ENCODE measurements around the gene PDE8A.
"Not testable (repeated sequence)": the region's sequence is repeated elsewhere in the genome, so short reads cannot be mapped to it uniquely, and the experiment has no call there.

Gene PDE8A

DNA sequence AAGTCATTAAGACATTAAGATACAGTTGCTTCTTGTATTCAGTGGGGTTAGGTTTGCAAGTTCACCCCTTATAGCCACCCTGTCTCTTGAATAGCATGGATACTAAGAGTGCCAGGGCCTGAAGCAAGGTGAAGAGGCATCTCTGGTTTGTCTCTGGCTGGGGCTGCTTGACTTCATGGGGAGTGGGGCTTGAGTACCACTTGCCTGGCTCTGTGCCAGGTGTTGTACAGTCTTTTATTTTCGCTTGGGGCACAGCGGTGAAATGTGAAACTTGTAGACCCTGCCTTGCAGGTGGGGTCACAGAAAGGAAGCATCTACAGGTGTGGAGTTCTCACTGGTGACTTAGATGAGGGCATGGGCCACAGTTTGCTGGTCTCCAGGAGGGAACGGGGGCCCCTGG is 152.1 kb downstream of the PDE8A start:
- DNase-seq (ENCODE audit: low read depth): no peak

- no peak for DNase-seq (ENCODE audit: low read depth)
Measured at GRCh38 chr15:85137489-85138168, 156.0 kb downstream of the PDE8A start.

- no peak for DNase-seq (ENCODE audit: low read depth)
Measured at GRCh38 chr15:85139391-85139790, 157.7 kb downstream of the PDE8A start.

DNA sequence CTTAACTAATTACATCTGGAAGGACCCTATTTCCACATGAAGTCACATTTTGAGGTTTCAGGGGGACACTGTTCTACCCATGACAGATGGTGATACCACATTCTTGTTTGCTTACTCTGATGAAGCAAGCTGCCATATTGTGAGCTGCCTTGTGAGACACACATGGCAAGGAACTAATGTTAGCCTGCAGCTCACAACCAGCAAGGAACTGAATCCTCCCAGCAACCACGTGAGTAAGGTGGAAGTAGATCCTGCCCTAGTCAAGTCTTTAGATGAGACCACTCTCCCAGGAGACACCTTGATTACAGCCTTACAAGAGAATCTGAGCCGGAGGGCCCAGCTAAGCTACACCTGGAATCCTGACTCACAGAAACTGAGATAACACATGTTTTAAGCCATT is 160.1 kb downstream of the PDE8A start:
- DNase-seq (ENCODE audit: low read depth): no peak

- peak; percentile 21 for DNase-seq (ENCODE audit: low read depth)
Measured at GRCh38 chr15:85142312-85142711, 160.7 kb downstream of the PDE8A start.

- DNase-seq (ENCODE audit: low read depth): no peak
Measured at GRCh38 chr15:85149465-85150129, 167.9 kb downstream of the PDE8A start.

DNA sequence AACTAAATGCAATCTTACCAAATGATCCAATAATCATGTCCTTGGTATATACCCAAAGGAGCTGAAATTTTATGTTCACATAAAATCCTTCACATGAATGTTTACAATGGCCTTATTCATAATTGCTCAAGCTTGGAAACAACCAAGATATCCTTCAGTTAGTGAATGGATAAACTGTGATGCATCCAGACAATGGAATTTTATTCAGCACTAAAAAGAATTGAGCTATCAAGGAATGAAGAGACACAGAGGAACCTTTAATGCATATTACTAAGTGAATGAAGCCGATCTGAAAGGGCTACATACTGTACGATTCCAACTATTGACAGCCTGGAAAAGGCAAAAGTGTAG is 168.4 kb downstream of the PDE8A start:
- DNase-seq (ENCODE audit: low read depth): no peak

DNA sequence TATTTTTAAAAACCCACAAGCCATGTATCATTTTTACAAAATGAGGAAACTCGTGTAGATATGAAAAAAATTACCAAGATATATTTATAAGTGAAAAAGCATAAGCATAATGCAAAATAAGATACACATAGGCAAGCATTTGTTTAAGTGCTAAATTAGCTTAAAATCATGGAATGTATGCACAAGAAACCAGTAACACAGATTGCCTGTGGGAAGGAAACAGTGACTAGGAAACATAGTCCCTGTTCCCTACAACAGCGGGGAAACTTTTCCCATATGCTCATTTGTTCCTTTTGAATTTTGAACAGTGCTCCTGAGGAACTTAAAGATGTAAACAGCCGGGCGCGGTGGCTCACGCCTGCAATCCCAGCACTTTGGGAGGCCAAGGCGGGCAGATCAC is 169.5 kb downstream of the PDE8A start:
- DNase-seq (ENCODE audit: low read depth): no peak

DNA sequence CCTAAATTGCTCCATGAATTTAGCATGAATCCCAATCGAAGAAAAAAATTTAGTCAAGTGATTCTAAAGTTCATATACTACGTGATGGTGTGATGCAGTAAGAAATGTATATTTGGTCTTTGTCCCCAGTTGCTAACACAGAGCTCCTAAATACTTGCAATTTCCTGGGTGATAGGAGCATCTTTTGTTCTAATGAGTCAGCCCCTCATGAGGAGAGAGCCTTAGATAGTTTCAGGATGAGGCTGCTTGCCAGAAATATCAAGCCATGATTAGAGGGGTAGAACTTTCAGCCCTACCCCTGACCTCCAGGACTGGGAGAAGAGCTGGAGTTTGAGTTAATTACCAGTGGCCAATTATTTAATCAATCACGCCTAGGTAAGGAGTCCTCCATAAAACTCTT is 170.2 kb downstream of the PDE8A start:
- DNase-seq (ENCODE audit: low read depth): no peak

GRCh38 chr15:85154061-85154460 is 172.4 kb downstream of the PDE8A start:
- DNase-seq (ENCODE audit: low read depth): no peak

GRCh38 chr15:85155360-85155759 is 173.7 kb downstream of the PDE8A start:
- no peak for DNase-seq (ENCODE audit: low read depth)

GRCh38 chr15:85155857-85156256 is 174.2 kb downstream of the PDE8A start:
- no peak for DNase-seq (ENCODE audit: low read depth)

- DNase-seq (ENCODE audit: low read depth): no peak
Measured at GRCh38 chr15:85157344-85157743, 175.7 kb downstream of the PDE8A start.

- DNase-seq (ENCODE audit: low read depth): no peak
Measured at GRCh38 chr15:85162237-85162636, 180.6 kb downstream of the PDE8A start.

DNA sequence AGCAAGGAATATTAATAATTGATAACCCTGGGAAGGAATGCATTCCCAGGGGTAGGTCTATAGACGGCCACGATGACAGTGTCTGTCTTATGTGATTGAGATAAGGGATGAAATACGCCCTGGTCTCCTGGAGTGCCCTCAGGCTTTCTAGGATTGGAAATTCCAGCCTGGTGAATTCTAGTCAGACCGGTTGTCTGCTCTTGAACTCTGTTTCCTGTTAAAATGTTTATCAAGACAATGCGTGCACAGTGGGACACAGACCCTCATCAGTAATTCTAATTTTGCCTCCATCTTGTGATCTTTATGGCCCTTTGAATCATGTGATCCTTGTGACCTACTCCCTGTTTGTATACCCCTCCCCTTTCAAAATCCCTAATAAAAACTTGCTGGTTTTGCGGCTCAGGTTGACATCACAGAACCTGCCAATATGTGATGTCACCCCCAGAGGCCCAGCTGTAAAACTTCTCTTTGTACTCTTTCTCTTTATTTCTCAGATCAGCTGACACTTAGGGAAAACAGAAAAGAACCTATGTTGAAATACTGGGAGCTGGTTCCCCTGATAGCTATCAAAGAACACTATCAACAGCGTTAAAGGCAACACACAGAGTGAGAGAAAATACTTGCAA is 183.3 kb downstream of the PDE8A start:
- DNase-seq (ENCODE audit: low read depth): no peak

DNA sequence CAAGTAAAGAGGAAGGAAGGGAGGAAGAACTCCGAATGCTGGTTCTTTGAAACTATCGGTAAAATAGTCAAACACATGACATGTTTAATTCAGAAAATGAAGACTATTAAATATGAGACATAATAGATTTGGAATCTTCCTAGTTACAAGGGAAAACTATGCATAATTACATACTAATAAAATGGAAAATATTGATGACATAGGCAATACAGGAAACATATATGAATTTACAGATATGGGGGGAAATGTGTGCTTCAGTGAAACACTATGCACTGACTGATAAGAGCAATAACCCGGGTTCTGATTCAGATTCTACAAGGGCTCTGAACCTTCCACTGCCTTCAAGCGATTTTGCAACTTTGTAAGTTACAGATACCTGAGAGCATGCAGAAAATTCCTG is 185.9 kb downstream of the PDE8A start:
- no peak for DNase-seq (ENCODE audit: low read depth)

DNA sequence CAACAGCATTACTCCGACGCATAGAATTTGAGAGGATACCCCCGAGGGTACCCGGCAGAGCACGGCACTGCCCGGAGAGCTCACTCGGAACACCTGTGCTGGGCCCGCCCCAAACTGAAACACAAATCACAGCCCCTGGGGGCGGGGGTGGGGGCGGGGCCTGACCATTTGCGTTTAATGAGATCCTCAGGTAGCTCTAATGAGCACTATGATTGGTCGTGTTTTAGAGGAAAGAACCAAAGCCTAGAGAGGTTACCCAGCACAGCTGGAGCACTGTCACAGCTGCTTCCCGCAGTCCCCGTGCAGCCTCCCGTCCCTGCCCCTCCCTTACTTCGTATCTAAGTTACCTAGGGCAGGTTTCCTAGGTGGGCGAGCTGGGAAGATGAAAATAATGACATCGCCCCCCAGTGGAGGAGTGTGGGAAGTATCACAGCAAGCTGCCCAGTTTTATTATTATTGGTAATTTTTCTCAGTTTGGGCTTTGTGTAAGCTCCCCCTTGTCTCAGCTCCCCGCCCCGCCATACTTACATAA is 187.1 kb downstream of the PDE8A start:
- DNase-seq (ENCODE audit: low read depth): no peak

DNA sequence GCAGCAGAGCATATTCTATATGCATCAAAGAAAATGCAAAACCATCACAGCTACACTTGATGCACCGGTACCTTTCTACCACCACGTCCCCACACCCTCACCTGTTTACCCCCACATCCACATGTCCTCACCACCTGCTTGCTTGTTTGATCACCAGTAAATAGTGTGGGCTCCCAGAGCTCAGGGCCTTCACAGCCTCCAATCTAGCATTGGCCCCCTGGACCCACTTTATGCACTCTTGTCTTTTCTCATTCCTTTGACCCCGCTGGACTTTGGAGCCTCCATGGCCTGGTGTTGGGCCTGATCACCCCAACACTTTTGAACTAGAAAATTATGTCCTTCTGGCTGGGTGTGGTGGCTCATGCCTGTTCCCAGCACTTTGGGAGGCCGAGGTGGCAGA is 190.1 kb downstream of the PDE8A start:
- DNase-seq (ENCODE audit: low read depth): no peak

GRCh38 chr15:85172846-85173490 is 191.3 kb downstream of the PDE8A start:
- no peak for DNase-seq (ENCODE audit: low read depth)

- DNase-seq (ENCODE audit: low read depth): not testable (repeated sequence)
Measured at GRCh38 chr15:85173630-85174029, 192.0 kb downstream of the PDE8A start.

- no peak for DNase-seq (ENCODE audit: low read depth)
Measured at GRCh38 chr15:85174521-85174920, 192.9 kb downstream of the PDE8A start.

GRCh38 chr15:85177042-85177515 is 195.4 kb downstream of the PDE8A start:
- DNase-seq (ENCODE audit: low read depth): peak; percentile 28

- DNase-seq (ENCODE audit: low read depth): no peak
Measured at GRCh38 chr15:85178308-85178707, 196.7 kb downstream of the PDE8A start.
